ENCODE data around the gene MAGOHB.
"Not testable (repeated sequence)": the region's sequence is repeated elsewhere in the genome, so short reads cannot be mapped to it uniquely, and the experiment has no call there.

The MAGOHB gene

DNA sequence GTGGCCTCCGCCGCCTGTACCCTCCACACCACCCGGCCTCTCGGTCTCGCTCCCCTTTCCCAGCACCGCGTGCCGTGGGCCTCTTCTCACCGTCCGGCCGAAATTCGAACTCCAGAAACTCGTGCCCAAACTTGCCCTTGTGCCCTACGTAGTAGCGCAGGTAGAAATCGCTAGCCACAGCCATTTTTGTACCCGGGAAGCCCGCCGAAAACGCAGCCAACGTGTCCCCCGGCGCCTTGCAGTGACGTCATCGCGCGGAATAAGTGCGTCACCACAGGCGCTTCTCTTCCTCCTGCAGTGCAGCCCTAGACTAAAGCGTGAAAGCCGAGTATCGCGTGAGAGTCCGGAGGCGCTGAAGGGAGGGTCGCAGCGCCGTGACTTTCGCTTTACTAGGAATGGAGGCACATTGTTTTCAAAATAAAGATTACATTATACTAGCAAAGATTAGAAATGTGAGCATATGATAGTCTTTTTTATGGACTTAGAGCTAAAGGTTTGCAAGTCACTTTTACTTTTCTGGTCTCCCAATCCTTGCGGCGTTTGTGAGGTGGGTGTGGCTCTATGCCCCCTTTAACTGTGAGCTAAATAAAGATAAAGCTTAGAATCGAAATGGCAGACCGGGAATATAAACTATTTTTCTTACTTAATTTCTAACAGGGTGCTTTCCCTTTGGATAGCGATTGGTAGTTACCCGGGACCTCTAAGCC lies at the start of gene MAGOHB:
Gene MAGOHB, minus strand, starts transcription at position 261 of the 707 bp plus-strand sequence. Its CDS starts 77 bp downstream, at position 184.
- FAIRE-seq, result peak; percentile 95

DNA sequence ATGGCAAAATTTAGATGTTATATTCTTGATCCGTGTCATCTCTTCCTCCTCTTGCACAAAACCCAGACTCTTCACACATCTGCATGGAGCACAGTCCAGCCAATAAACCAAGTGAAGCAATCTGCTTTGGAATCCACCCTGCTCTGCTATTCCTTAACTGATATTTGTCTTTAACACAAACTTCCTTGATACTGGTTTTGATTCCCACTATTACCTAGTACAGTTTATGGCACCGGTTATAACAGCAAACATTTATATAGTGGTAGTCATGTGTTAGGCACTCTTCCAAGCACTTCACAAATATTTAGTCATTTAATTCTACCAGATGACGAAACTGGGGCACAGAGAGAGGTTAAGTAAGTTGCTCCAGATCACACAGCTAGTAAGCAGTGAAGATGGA lies 47.9 kb upstream of the MAGOHB start:
- no peak for FAIRE-seq

DNA sequence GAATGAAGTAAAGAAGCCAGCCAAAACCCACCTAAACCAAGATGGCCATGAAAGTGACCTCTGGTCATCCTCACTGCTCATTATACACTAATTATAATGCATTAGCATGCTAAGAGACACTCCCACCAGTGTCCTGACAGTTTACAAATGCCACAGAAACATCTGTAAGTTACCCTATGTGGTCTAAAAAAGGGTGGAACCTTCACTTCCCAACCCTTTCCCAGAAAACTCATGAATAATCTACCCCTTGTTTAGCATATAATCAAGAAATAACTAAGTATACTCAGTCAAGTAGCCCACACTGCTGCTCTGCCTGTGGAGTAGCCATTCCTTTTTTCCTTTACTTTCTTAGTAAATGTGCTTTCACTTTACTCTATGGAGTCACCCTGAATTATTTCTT lies 40.6 kb upstream of the MAGOHB start:
- no peak for FAIRE-seq

DNA sequence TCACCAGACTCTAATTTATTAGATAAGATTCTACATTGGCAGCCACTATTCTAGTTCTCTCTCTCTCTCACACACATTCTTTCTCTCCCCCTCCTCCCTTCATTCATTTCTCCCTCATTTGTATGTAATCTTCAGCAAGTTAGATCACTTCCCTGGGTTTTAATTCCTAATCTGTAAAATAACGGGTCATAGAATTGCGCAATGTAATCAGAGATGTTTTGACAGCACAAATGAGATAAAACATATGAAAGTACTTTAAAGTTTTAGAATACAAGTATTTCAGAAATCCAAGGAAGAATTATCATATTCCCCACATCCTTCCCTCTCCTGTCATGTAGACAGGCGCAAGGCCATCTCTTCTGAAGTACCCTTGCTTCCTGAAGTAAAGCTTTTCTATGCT lies 38.8 kb upstream of the MAGOHB start:
- FAIRE-seq, result no peak

DNA sequence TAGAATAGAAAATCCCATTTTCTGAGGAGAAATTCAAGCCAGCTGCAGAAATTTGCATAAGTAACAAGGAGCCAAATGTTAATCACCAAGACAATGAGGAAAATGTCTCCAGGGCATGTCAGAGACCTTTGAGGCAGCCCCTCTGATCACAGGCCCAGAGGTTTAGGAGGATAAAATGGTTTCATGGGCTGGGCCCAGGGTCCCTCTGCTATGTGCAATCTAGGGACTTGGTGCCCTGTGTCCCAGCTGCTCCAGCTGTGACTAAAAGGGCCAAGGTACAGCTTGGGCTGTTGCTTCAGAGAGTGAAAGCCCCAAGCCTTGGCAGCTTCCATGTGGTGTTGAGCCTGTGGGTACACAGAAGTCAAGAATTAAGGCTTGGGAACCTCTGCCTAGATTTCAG lies 33.2 kb upstream of the MAGOHB start:
- FAIRE-seq, result not testable (repeated sequence)

DNA sequence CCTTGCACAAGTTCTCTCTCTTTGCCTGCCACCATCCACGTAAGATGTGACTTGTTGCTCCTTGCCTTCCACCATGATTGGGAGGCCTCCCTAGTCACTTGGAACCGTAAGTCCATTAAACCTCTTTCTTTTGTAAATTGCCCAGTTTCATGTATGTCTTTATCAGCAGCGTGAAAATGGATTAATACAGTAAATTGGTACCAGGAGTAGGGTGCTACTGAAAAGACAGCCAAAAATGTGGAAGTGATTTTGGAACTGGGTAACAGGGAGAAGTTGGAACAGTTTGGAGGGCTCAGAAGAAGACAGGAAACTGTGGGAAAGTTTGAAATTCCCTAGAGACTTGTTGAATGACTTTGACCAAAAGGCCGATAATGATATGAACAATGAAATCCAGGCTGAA lies 32.5 kb upstream of the MAGOHB start:
- no peak for FAIRE-seq

DNA sequence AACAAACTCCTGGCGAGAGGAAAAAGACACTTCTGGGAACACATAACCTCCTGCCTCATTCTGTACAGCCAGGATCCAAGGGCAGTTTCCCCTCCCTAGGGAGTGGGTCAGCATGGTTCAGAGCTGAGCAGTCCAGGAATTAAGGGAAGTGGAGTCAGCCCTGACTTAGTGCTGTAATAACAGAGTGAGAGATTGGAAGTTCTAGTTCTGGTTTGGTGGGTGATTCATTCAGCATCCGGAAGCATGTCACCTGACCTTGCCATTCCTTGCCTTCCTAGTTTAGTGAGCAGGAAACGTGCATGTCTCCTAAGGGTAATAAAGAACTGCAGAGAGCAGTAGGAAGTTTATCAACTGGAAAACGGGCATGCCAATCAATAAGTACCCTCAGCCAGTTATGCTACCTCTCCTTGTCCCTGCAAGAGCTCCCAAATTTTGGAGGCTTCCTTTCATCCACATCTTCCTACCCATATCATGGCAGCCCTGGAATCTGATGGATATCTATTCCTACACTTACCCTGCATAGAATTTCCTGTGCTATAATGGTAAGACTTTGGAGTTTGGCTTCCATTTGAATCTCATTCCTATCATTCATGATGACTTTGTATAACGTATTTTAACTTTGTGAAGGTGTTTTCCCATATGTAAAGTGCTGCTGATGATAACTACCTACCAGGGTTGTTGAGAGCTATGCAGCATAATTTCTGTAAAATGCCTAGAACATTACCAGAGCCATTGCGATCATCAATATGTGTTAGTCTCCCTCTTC lies 28.5 kb upstream of the MAGOHB start:
- FAIRE-seq, result no peak

DNA sequence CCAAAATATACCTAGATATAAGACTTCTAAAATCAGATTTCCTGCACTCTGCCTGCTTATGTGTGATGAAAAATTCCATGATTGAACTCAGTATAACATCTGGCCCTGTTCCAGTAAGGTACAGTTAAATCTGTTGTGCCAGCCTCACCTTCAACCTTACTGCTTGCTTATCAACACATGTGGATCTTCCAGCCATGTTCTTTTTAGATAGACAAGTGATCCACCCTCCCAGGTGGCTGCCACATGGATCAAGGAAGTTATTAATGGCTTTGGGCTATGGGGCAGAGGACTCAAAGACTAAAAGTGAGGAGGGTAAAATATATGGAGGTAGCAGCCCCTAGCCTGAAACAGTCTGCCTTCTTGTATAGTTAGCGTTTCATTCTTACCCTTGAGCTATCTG lies 25.3 kb upstream of the MAGOHB start:
- FAIRE-seq, result no peak

DNA sequence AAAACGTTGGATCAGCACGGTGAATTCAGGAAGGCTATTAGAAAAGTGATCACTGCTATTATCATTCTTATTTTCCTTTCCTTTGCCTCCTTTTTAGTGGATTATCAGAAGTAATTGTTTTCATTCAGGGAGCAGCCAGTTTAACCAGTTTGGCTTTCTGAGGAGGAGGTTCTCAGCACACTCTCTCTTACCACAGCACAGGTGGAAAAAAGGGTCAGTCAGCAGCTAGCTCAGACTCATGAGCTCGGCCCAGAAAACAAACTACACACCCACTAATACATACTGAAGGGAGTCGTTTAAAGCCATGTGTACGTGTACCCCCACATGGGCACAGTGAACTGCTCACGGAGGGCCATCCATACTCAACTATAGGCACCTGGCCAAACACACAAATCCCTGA lies 23.2 kb upstream of the MAGOHB start:
- no peak for FAIRE-seq

DNA sequence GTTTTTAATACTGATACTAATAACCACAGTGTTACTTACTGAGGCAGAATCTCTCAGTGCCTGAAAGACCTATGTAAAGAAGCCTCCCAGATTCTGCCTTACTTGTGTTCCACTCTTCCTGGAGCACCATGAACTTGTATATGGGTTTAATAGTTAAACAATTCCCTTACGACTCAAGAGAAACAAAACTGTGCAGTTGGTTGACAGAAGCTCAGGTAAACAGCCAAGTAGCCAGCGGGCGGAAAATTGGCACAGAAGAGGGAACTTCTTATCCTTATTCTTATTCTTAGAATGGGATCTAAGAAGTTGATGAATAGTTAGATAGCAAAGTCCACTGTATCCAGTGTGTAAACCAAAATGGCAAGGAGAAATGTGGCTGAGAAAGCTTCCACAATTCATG lies 22.7 kb upstream of the MAGOHB start:
- FAIRE-seq, result no peak

DNA sequence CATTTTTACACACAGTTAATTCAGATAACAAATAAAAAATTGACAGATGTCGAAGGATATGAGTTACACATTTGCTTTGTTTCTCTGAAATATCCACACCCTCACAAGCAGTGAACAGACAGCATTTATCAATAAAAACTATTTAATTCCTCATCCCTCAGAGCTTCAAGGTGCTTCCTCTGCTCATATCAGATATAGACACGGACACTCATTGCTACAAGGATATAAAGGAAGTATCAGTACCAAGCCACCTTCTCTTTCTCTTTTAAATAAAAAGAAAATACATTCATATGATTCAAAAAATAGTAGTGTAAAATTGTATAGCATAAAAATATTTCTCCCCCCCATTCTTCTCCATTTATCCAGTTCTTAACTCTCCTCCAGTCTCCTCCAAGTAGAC lies 21.9 kb upstream of the MAGOHB start:
- no peak for FAIRE-seq

DNA sequence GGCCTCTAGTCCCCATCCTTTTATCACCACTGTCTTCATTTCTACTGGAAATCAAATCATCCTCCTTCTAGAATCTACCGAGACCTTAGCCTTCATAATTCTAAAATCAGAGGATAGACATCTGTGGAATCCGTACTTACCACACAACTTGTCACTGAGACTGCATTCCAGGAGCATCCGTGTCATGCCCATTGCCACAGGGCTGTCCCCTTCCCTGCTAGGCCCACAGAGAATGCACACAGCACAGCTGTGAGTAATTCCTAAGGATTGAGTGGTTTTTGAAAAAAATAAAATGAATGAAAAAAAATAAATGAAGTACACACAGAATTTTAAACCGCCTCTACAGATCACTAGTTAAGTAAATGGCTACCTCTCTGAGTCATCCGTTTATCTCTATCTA lies 21.0 kb upstream of the MAGOHB start:
- FAIRE-seq, result no peak

DNA sequence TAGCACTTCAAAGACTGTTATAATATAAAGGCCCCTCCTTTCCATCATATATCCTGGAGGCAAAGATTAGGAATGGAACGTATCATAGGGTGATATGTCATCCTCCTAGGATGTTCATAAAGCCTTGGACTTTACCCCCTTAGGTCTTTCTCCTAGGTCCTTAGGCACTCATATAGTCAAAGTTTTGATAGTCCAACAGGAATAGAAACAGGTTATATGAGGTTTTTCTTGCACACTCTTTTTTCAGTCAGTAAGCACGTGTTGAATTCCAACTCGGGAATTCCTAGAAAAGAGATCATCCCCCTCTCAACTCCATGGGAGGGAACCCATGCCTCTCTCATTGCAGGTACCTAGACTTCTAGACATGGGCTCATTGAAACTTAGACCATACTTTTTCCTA lies 20.1 kb upstream of the MAGOHB start:
- no peak for FAIRE-seq

DNA sequence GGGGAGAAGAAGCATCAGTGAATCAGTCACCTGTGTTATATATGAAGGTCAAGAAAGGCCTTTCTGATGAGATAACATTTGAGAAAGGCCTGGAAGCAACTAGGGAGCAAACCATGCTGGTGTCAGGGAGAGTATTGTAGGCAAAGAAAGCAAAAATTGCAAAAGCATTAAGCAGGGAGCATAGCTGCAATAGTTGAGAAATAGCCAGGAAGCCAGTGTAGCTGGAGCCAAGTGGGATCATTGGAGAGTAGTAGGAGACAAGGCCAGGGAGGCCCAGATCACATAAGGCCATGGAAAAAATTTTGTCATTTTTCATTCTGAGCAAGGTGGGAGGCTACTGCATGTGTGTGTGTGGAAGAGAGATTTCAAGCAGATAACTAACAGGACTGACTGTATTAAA lies 18.8 kb upstream of the MAGOHB start:
- no peak for FAIRE-seq

DNA sequence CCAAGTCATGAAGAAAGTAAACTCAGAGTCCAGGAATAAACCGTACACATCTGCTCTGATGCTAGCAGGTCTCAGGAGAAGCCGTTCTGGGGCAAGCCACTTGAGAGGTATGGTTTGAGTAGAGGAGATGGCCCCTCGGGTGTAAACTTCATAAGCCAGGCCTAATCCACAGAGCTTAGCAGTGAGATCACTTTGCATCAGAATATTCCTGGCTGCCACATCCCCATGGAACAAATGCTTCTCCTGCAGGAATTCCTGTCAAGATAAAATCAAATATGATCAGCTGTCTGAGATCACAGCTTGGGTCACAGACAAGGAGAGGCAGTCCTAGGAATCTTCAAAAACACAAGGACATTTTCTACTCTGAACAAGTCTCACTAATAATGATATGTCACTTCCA lies 11.2 kb upstream of the MAGOHB start:
- FAIRE-seq, result no peak

DNA sequence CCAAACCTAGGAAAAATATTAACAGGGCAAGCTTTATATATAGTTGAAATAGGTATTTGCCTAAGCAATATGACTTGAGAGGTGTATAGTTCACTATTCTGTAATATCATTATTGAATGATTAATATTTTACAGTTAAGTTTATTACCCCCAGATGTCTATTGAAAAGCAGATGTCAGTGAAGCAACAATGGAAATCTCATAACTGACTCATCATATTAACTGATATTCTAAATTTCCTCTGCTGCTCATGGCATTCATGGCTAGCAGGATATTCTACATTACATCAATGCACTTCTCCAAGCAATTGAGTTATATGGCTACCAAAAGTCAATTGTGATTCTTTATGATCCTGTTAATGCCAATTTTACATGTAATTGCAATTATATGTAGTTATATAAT lies 9.7 kb upstream of the MAGOHB start:
- no peak for FAIRE-seq

DNA sequence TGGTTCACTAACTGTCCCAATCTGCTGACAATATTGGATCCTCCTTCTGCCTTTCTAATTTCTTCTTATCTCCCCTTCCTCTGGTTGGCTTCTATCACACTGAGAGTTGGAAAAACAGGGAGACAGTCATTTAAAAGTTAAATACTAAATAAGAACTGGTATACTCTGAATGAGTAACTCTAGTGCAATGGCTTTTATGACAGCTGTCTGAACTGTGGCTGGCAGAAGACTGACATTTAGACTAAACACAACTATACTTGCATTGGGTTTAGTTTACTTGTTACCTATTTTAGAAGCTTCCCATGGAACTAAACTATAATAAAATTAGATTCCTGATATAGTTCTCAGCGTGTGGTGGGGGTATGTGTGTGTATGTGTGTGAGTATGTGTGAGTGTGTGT lies 7.9 kb upstream of the MAGOHB start:
- FAIRE-seq, result no peak

DNA sequence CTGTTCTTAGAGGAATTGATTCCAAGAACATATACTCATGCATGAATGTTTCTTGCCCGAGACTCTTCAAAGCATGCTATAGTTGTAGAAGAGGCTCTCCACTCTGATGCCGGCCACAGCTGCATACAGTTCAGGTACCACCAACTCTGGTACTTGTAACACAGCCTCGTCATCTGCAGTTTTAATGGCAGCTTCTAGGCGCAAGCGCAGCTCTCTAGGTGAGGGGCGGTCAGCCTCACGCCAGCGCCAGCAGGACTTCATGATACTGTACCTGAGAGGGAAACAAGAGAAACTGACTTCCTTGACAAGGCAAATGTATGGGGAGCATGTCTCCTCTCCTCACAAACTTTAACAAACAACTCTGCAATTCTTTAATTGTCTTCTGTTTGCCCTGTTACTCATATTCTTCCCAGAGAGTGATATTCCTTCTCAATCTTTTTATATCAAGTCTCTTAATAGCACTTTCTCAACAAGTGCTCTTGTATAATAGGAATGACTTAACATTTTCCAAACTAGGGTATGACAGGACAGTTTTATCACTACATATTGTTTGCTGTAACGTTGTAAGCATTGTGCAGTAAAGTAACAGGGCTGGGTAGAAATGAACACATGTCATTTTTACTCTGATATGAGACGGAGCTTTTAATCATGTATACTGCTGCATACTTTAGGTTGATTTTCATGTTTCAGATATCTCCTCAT lies 6.8 kb upstream of the MAGOHB start:
- FAIRE-seq, result no peak

DNA sequence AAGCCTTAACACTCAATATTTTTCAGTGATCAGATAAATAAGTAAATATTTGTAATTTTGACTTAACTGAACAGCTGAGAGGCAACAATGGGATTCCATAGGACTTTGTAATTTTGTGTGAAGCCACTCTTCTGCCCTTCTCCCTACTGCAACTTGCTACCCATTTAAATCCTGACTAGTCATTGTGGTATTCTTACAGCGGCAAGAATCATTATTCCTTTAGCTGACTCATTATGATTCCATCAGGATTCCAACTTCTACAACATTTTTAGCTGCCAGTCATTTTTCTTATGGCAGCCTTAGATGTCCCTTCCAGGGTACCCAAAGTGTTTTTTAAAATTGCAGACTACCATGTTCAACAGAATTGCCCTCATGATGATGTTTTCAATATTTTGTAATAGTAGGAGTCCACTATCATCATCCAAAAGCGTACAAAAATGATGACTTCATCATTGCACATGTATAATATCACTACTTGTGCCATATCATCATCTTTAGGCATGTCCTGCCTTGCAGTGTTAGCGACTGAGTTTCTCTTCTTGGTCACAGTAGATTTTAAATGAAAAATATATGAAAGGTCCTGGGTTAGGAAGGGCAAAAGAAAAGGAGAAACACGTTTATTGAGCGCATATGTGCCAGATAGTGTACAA lies 5.1 kb upstream of the MAGOHB start:
- no peak for FAIRE-seq

DNA sequence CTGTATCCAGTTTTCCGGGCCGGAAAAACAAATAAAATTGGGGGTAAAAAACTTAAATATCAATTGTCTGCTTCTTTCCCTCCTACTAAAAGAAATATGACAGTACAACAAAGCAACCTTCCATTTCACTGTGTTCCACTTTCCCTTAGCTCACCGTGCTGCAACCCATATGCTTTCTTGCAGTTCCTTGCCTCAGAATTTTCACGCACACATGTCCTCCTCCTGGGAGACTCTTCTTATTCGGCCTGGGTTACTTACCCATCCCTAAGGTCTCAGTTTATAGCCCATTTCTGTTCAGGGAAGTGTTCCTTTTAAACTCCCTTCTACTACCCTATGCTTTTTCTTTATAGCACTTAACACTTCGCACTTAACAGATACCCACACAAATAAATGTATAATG lies 4.5 kb upstream of the MAGOHB start:
- no peak for FAIRE-seq

DNA sequence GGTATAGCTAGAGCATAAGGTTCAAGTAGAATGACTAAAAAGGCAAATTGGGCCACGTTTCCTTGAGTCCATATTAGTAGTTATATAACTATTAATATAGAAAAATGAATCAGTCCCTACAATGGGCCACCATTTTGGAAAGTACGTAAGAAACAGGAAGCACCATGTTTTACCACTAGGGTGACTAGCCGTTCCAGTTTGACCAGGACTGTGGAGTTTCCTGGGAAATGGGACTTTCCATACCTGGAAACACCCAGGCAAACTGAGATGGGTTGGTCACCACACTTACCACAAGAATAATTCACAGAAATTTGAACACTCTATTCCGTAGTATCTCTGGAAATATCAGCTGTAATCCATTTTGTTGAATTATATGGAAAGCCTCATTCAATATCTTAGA lies 2.1 kb upstream of the MAGOHB start:
- FAIRE-seq, result no peak

DNA sequence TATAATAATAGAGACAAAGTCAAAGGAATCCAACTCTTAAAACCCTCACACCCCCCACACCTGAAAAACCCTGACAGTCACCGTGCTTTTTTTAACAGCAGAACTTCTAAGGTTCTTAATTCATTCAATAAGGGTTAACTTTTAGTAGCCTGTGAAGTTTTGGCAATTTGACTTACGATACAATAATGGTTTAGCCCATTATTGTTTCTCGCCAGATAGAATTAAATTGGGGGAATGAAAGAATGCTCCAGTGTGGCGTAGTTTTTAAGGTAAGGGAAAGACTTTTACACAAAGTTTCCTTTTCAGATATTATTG lies 604 bp upstream of the MAGOHB start:
- no peak for FAIRE-seq

DNA sequence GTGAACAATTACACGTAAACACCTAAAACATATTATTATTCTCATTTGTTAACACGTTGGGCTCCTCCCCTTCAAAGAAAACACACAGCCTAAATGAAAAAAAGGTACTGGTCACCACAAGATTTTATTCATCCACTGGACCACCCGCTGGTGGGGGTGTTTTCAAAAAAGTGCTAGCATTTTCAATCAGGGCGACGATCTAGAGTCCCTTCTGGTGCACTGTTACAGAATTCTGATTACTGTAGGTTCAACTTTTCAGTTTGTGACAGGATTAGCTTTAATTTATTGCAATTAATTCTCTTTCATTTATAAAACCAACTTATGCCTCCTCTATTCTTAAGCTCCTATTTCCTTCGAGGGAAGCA lies 443 bp downstream of the MAGOHB start:
- FAIRE-seq, result no peak

DNA sequence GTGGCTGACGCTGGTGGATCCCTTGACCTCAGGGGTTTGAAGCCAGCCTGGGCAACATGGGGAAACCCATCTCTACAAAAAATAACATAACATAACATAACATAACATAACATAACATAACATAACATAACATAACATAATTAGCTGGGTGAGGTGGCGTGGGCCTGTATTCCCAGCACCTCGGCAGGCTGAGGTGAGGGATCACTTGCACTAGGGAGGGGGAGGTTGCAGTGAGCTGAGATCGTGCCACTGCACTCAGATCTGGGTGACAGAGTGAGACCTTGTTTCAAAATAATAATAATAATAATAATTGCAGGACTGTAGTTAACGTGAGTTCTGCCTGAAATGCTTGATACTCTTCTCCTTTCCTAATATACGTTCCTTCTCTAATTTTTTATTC lies 1.3 kb downstream of the MAGOHB start:
- FAIRE-seq, result no peak

Measured in endometrium (tissue), 2 donors.